Tibial artery (tissue), 4 donors: Measurements from ENCODE around the gene PKD2L1.

Experiments used
- DNase-seq, 2 donors: peaks; one replicate each; pipeline ENCODE4 v3.0.0-alpha.2; 2019
- H3K27ac ChIP-seq, 2 donors: fragments of 200-600 bp; sonication (generic) in 1 of 2; 1 replicate in 1 of 2; 2 replicates in 1 of 2; pipeline ENCODE4 v1.5.1; 2018 to 2019; ENCODE audit warnings: mild to moderate bottlenecking in 1 of 2
- H3K27me3 ChIP-seq, 2 donors: fragments of 200-600 bp; sonication (generic) in 1 of 2; one replicate each; pipeline versions ENCODE4 v1.5.1 to v1.6.0; 2016 to 2019
- H3K36me3 ChIP-seq, 3 donors: fragments of 200-600 bp; sonication (generic) in 2 of 3; one replicate each; pipeline ENCODE4 v1.5.1; 2016 to 2019; ENCODE audit warnings: mild to moderate bottlenecking in 2 of 3
- H3K4me1 ChIP-seq, 4 donors: fragments of 200-600 bp; sonication (generic) in 2 of 4; 1 replicate in 3 of 4; 2 replicates in 1 of 4; pipeline ENCODE4 v1.5.1; 2016 to 2019
- H3K4me3 ChIP-seq, 2 donors: fragments of 200-600 bp; sonication (generic) in 1 of 2; 1 replicate in 1 of 2; 2 replicates in 1 of 2; pipeline ENCODE4 v1.5.1; 2018 to 2019; ENCODE audit warnings: mild to moderate bottlenecking in 2 of 2
- H3K9me3 ChIP-seq, 3 donors: fragments of 200-600 bp; sonication (generic) in 1 of 3; one replicate each; pipeline ENCODE4 v1.5.1; 2016 to 2019
- intact Hi-C: fragments of 100-400 bp; cut with DNase I; formaldehyde crosslinking; loops from one replicate; pipeline ENCODE4 v1.15.0; 2023; ENCODE audit warnings: low total_unique reads
- TF ChIP-seq, protein P1 (sequence below), 2 experiments: fragments of 200-600 bp in 1 of 2; fragments of 450-650 bp in 1 of 2; IDR thresholded peaks; one replicate each; pipeline ENCODE4 v1.5.1; 2017 to 2019; ENCODE audit warnings: antibody characterized with exemption in 2 of 2, mild to moderate bottlenecking in 1 of 2, moderate library complexity in 1 of 2

Gene PKD2L1

DNA sequence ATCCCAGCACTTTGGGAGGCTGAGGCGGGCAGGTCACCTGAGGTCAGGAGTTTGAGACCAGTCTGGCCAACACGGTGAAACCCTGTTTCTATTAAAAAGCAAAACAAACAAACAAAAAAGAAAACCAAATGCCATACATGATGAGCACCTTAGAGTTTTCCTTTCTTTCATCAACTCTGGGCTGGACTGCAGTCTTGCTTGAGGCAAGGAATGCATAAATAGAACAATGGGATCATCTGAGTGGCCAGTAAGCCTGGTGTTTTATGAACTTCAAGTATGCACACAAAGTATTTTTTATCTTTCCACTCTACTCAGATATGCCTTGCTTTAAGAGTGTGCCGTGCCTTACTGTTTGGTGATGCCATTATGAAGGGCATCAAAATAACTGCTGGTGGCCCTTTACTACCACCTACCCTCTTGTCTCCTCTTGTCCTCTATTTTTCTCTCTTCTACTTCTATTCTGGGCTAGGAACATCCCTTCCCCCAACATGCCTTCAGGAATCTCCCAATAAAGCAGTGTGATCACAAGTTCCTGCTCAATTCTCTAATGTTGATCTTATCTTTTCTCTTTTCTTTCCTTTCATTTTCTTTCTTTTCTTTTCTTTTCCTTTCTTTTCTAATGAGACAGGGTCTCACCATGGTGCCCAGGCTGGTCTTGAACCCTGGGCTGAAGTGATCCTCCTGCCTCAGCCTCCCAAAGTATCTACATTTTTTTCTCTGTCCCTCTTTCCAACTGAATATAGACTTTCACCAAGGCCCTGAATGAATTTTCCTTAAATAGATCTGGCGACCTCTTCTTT, 27.2 kb upstream of the PKD2L1 start:
- intact Hi-C loops = no loop called here
- Histone ChIP-seq H3K27ac (no peak overlapping the region), H3K4me1 (peaks cover 0 to 8% (median 2%) of the 10 kb centered on the region in 4 donors), H3K27me3 (no peaks in the 10 kb centered on the region), H3K9me3 (no peaks in the 10 kb centered on the region), H3K36me3 (peaks cover 0 to 46% (median 14%) of the 10 kb centered on the region in 3 donors), H3K4me3 (no peak overlapping the region)
- DNase-seq = no peak
- TF ChIP-seq, protein P1, sequence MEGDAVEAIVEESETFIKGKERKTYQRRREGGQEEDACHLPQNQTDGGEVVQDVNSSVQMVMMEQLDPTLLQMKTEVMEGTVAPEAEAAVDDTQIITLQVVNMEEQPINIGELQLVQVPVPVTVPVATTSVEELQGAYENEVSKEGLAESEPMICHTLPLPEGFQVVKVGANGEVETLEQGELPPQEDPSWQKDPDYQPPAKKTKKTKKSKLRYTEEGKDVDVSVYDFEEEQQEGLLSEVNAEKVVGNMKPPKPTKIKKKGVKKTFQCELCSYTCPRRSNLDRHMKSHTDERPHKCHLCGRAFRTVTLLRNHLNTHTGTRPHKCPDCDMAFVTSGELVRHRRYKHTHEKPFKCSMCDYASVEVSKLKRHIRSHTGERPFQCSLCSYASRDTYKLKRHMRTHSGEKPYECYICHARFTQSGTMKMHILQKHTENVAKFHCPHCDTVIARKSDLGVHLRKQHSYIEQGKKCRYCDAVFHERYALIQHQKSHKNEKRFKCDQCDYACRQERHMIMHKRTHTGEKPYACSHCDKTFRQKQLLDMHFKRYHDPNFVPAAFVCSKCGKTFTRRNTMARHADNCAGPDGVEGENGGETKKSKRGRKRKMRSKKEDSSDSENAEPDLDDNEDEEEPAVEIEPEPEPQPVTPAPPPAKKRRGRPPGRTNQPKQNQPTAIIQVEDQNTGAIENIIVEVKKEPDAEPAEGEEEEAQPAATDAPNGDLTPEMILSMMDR (IDR thresholded peaks at IDR 0.05) = no peak

DNA sequence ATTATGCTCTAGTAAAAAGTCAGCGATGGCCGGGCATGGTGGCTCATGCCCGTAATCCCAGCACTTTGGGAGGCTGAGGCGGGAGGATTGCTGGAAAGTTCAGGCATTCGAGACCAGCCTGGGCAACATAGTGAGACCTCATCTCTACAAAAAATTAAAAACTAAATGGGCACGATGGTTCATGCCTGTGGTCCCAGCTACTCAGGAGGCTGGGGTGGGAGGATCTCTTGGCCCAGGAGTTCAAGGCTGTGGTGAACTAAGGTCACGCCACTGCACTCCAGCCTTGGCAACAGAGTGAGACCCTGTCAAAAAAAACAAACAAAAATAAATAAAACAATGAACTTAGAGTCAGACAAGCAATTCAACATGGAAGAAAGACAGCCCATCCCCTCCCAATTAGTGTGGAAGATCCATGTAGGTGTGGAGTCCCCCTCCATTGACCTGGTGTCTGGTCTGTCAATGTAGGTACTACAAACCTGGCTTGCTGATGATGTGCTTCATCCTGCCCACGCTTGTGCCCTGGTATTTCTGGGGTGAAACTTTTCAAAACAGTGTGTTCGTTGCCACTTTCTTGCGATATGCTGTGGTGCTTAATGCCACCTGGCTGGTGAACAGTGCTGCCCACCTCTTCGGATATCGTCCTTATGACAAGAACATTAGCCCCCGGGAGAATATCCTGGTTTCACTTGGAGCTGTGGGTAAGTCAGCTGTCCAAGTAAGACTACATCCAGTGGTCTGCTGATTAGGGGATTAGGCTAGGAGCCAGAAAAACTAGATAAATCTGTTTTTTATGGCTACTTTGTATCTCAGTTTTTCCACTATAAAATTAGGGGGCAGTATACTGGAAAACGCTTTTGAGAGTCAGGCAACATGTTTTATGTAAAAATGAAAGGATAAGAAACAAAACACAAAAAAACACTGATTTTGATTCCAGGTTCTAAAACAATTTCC, 26.3 kb upstream of the PKD2L1 start:
- DNase-seq = no peak
- TF ChIP-seq, protein P1 (IDR thresholded peaks at IDR 0.05) = no peak
- H3K36me3 ChIP-seq = peaks cover 0 to 47% (median 14%) of the 10 kb centered on the region in 3 donors
- H3K27me3 ChIP-seq = no peaks in the 10 kb centered on the region
- no peak overlapping the region for H3K4me3 ChIP-seq
- intact Hi-C loops = no loop called here
- no peak overlapping the region for H3K27ac ChIP-seq
- no peaks in the 10 kb centered on the region for H3K9me3 ChIP-seq
- peaks cover 0 to 8% (median 2%) of the 10 kb centered on the region in 4 donors for H3K4me1 ChIP-seq

DNA sequence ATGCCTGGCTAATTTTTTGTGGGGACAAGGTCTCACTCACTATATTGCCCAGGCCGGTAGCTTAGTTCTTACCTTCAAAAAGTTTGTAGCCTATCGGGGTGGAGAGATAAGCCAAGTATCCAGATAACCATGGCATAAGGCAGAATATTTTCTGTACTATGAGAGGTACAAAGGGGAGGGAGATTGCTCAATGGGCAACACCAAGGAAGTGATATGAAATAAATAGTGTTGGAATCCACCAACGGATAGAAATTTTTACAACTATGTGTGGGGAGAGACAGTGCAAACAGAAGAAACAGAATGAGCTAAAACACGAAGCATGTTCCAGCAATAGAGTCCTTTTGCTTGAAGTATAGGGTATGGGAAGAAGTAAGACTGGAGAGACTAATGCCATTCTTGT, 25.1 kb upstream of the PKD2L1 start:
- TF ChIP-seq, protein P1 (IDR thresholded peaks at IDR 0.05) = no peak
- no peaks in the 10 kb centered on the region for H3K27me3 ChIP-seq
- peaks cover 0 to 8% (median 1%) of the 10 kb centered on the region in 4 donors for H3K4me1 ChIP-seq
- DNase-seq = no peak
- no peaks in the 10 kb centered on the region for H3K9me3 ChIP-seq
- H3K4me3 ChIP-seq = no peak overlapping the region
- H3K27ac ChIP-seq = no peak overlapping the region
- H3K36me3 ChIP-seq = peaks cover 0 to 37% (median 14%) of the 10 kb centered on the region in 3 donors
- intact Hi-C loops = no loop called here

DNA sequence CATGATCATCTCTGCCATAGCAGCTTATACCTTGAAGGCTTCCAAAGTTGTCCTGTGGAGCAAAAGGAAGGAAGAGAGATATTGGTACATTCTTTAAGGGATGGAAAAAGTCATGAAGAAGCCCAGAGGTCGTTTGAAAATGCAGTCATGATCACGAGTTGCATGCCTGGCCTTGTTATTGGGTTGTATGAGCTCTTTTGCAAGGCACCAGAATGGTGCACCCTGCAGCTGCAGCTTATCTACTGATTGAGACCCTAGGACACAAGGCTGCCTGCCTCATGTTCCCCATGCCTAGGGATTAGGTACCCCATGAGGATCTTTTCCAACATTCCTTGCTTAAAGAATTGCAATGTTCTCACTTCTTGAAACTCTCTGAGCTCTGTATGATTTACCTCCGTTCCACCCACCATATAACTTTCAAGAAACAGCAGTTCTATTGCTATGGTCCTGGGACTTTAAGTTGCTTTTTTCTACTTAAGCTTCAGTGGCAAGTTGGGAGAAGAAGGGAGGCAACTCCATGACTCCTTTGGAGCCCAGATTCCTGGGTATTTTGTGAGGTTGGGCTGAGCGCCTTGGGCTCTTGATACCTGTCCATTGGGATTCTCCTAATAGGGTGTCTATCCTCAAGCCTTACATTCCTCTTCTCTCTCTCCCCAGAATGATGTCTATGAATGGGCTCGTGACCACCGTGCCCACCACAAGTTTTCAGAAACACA, 23.9 kb upstream of the PKD2L1 start:
- Histone ChIP-seq H3K36me3 (peaks cover 0 to 37% (median 14%) of the 10 kb centered on the region in 3 donors), H3K4me1 (no peaks in the 10 kb centered on the region), H3K27me3 (no peaks in the 10 kb centered on the region), H3K4me3 (no peak overlapping the region), H3K27ac (no peak overlapping the region), H3K9me3 (no peaks in the 10 kb centered on the region)
- TF ChIP-seq, protein P1 (IDR thresholded peaks at IDR 0.05) = no peak
- no peak for DNase-seq
- intact Hi-C loops = no loop called here

DNA sequence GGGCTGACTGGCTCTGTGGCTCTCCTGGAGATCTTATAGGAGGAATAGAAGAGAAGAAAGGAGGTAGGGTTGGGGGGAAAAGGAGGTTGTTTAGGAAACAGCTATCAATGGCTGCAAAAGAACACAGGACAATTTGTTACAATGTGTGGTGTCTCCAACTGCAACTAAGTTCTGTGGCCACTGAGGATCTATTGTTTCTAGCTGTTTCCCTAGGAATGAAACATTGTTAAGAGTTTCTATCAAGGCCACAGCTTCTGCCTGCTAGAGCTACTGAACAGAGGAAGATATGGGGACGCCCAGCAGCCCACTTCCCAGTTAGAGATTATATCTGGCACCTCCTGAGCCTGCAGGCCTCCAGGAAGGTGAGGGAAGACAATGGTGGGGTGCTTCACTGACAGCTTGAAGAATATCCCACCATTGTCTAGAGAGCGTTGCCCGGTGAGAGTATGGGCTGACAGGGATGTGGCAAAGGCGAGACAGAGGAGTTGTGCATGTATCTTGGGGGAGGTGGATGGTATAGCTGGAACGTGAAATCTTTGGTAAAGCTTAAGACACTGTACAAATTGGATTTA, 21.0 kb upstream of the PKD2L1 start:
- Histone ChIP-seq H3K27me3 (no peaks in the 10 kb centered on the region), H3K4me1 (peaks cover 0 to 19% (median 10%) of the 10 kb centered on the region in 4 donors), H3K4me3 (no peak overlapping the region), H3K9me3 (no peaks in the 10 kb centered on the region), H3K27ac (no peak overlapping the region), H3K36me3 (peaks cover 0 to 32% (median 14%) of the 10 kb centered on the region in 3 donors)
- intact Hi-C loops = no loop called here
- DNase-seq = no peak
- TF ChIP-seq, protein P1 (IDR thresholded peaks at IDR 0.05) = no peak
